Body of pancreas (tissue), 4 donors: ENCODE data around the gene ARRDC2. TPM values are rescaled to one million over a fixed set of nuclear protein-coding genes. Genes with fewer than 3 reads are reported as not detected.
"Not testable (repeated sequence)": the region's sequence is repeated elsewhere in the genome, so short reads cannot be mapped to it uniquely, and the experiment has no call there.

Experiments used
- ATAC-seq: fragments of 150-250 bp; one replicate; pipeline ENCODE4 v1.9.1; 2016
- DNase-seq, 4 donors: peaks; one replicate each; pipeline ENCODE4 v3.0.0-alpha.2; 2019
- H3K27ac ChIP-seq, 4 donors: fragments of 200-600 bp; sonication (generic); 1 replicate in 3 of 4; 2 replicates in 1 of 4; pipeline versions ENCODE4 v1.5.1 to v1.6.1; 2016 to 2019; ENCODE audit warnings: mild to moderate bottlenecking in 1 of 4, mixed read lengths in 1 of 4, moderate library complexity in 1 of 4
- H3K27me3 ChIP-seq, 2 donors: fragments of 200-600 bp; sonication (generic); one replicate each; pipeline ENCODE4 v1.6.0; 2016; ENCODE audit warnings: mild to moderate bottlenecking in 1 of 2
- H3K36me3 ChIP-seq, 2 donors: fragments of 200-600 bp; sonication (generic); replicated peaks in 1 of 2; 2 replicates each; pipeline ENCODE4 v1.5.1; 2016; ENCODE audit warnings: low read depth in 2 of 2; ENCODE audit not compliant: insufficient read depth in 1 of 2
- H3K4me1 ChIP-seq: fragments of 200-600 bp; sonication (generic); one replicate; pipeline ENCODE4 v1.6.0; 2016
- H3K4me3 ChIP-seq, 2 donors: fragments of 200-600 bp; sonication (generic); 1 replicate in 1 of 2; 2 replicates in 1 of 2; pipeline ENCODE4 v1.5.1; 2016 to 2019
- H3K9me3 ChIP-seq, 3 donors: fragments of 200-600 bp; sonication (generic); 1 replicate in 2 of 3; 2 replicates in 1 of 3; pipeline ENCODE4 v1.5.1; 2016
- POLR2A ChIP-seq, 3 donors: fragments of 450-650 bp; IDR thresholded peaks; one replicate each; pipeline ENCODE4 v1.6.1; 2016; ENCODE audit warnings: antibody characterized with exemption in 3 of 3, mild to moderate bottlenecking in 2 of 3
- WGBS, 2 donors: methylation state at CpG; one replicate each; pipeline ENCODE4 v1.1.5; 2017; 5-methylcytosine and 5-hydroxymethylcytosine counted together
- intact Hi-C: fragments of 100-400 bp; cut with DNase I; formaldehyde crosslinking; loops from one replicate; pipeline ENCODE4 v1.15.1; 2023
- total RNA-seq, 2 donors: library from RNA; depleted of rRNA; stranded (reverse); fragments of >200 nt; gene quantifications; one replicate each; pipeline ENCODE4 v1.1.0, GENCODE V29; 2016
- TF ChIP-seq, protein P1 (sequence below), 7 experiments: fragments of 450-650 bp in 4 of 7; fragments of 200-600 bp in 3 of 7; sonication (generic) in 3 of 7; IDR thresholded peaks; one replicate each; pipeline ENCODE4 v1.5.1; 2016 to 2019; ENCODE audit warnings: antibody characterized with exemption in 7 of 7

ARRDC2 gene
- total RNA-seq, 2 donors from 2014 or later = 23.1 to 30.1 TPM

DNA sequence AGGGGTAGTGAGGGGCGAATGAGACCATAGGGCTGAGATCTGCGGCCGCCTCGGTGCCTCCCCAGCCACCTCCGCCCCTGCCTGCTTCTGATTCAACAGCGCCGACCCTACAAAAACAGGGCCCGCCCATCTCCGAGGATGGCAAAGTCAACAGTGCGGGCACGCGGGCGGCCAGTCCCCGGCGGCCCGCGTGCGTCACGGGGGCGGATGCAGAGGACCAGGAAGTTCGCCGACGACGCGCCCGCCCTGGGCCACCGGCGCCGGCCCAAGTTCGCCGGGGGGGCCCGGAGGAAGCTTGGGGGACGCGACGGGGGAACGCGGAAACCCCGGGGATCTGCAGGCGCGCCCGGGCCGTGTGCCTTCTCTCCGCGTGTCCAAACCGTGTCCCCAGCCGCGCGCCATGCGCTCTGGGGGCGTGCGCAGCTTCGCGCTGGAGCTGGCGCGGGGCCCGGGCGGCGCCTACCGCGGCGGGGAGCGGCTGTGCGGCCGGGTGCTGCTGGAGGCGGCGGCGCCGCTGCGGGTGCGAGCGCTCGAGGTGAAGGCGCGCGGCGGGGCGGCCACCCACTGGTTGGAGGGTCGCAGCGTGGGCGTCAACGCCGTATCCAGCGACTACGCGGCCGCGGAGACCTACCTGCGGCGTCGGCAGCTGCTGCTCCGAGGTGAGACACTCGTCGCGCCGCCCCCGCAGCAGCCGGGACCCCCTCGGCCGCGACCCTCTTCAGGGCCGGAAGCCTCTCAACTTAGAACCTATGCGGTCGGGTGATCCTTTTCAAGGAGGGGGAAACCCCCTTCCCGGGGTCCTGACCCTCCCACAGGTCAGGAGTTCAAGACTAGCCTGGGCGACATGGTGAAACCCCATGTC is 6.8 kb upstream of the ARRDC2 start:
- TF ChIP-seq, protein P1, sequence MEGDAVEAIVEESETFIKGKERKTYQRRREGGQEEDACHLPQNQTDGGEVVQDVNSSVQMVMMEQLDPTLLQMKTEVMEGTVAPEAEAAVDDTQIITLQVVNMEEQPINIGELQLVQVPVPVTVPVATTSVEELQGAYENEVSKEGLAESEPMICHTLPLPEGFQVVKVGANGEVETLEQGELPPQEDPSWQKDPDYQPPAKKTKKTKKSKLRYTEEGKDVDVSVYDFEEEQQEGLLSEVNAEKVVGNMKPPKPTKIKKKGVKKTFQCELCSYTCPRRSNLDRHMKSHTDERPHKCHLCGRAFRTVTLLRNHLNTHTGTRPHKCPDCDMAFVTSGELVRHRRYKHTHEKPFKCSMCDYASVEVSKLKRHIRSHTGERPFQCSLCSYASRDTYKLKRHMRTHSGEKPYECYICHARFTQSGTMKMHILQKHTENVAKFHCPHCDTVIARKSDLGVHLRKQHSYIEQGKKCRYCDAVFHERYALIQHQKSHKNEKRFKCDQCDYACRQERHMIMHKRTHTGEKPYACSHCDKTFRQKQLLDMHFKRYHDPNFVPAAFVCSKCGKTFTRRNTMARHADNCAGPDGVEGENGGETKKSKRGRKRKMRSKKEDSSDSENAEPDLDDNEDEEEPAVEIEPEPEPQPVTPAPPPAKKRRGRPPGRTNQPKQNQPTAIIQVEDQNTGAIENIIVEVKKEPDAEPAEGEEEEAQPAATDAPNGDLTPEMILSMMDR (IDR thresholded peaks at IDR 0.05) = no peak
- peak; percentile 51 to 70 (median 62) for TF ChIP-seq POLR2A (IDR thresholded peaks at IDR 0.05)
- WGBS, 2 donors = 0 to 1% methylated on average over 1 to 93 of the region's 105 CpGs
- no peaks in the 10 kb centered on the region for H3K27me3 ChIP-seq

GRCh38 chr19:18001777-18002345 is 6.1 kb upstream of the ARRDC2 start:
- ATAC-seq = no peak
- no peak for TF ChIP-seq POLR2A (IDR thresholded peaks at IDR 0.05)
- TF ChIP-seq, protein P1 (IDR thresholded peaks at IDR 0.05) = no peak
- intact Hi-C loops = no loop called here
- Histone ChIP-seq H3K4me1 (peaks cover 15% of the 10 kb centered on the region), H3K4me3 (peak overlapping the region in 1 of 2 donors; percentile 40), H3K9me3 (no peaks in the 10 kb centered on the region), H3K27me3 (no peaks in the 10 kb centered on the region), H3K27ac (peak overlapping the region in 3 of 4 donors; percentile 72 to 84 (median 77)), H3K36me3 (no peaks in the 10 kb centered on the region)
- WGBS, 2 donors = 34 to 82% methylated on average over 3 to 15 of the region's 15 CpGs
- DNase-seq = no peak

More for the DNA sequence above, 6.8 kb upstream of the ARRDC2 start:
- Histone ChIP-seq H3K27ac (peak overlapping the region; percentile 32 to 84 (median 74)), H3K36me3 (no peaks in the 10 kb centered on the region), H3K4me1 (peaks cover 13% of the 10 kb centered on the region), H3K4me3 (peak overlapping the region in 1 of 2 donors; percentile 40), H3K9me3 (no peaks in the 10 kb centered on the region)
- ATAC-seq = peak; percentile 81
- DNase-seq = peak; percentile 73 to 90 (median 84)
- intact Hi-C loops = no loop called here

GRCh38 chr19:18002347-18002850 is 5.6 kb upstream of the ARRDC2 start:
- H3K27ac ChIP-seq = peak overlapping the region in 1 of 4 donors; percentile 84
- no peaks in the 10 kb centered on the region for H3K9me3 ChIP-seq
- no peaks in the 10 kb centered on the region for H3K36me3 ChIP-seq
- ATAC-seq (no peak), DNase-seq (peak in 1 of 4 donors; percentile 62)
- no peak overlapping the region for H3K4me3 ChIP-seq
- intact Hi-C loops = no loop called here
- H3K27me3 ChIP-seq = no peaks in the 10 kb centered on the region
- H3K4me1 ChIP-seq = peaks cover 20% of the 10 kb centered on the region
- WGBS, 2 donors = 70 to 91% methylated on average over 9 to 26 of the region's 27 CpGs
- TF ChIP-seq POLR2A (IDR thresholded peaks at IDR 0.05) = peak in 1 of 3 donors; percentile 40
- TF ChIP-seq, protein P1 (IDR thresholded peaks at IDR 0.05) = no peak

- H3K9me3 ChIP-seq, ATAC-seq, H3K4me3 ChIP-seq, H3K27me3 ChIP-seq, H3K27ac ChIP-seq, DNase-seq, H3K36me3 ChIP-seq, intact Hi-C loops: not testable (repeated sequence)
- peaks cover 32% of the 10 kb centered on the region for H3K4me1 ChIP-seq
- 91% methylated on average over 19 of the region's 35 CpGs; no CpG with 5 or more reads in 1 of the 2 donors for WGBS, 2 donors
Measured at GRCh38 chr19:18005750-18006149, 2.2 kb upstream of the ARRDC2 start.
